ENCODE results near the gene CDH23.

Gene CDH23

DNA sequence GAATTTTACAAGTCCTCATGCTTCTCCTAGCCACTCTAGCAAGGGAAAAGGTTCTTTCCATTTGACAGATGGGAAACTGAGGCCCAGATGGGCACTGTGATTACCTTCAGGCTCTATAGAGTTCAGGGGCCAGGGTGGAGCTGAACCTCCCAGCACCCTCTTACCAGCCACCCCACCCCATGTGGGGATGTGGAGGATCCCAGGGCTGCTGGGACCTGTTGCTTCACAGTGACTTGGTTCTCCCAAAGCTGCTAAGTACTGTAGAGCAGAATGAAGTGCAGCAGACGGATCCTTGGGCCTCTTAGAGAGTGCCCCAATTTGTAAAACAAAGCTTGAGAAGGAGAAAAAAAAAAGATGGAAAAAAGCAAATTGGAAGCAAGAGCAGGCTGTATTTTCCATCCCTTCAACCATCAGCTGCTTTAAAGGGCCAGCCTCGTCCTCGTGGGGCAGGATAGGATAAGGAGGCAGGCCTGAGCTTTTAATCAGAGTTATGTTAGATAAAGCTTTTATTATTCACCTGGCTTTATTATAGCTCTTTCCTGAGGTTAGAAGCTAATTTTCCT lies 147.0 kb downstream of the CDH23 start:
- no peak for DNase-seq

DNA sequence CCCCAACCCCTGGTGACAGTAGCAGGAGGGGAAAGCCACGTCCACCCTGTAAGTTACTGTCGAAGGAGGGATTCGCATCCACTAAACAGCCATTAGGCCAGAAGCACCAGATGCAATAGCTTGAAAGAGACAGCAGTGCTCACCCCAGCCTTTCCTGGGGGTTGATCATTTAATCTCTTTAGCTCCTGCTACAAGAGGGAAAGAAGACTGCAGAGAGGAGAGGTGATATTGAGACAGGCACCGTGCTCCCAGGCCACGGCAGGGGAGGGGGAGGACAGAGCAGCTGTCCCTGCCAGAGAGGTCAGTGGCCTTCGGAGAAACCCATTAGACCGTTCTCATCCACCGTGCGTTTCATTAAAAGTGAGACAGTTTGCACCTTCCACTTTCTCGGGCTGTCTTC lies 148.3 kb downstream of the CDH23 start:
- no peak for DNase-seq

DNA sequence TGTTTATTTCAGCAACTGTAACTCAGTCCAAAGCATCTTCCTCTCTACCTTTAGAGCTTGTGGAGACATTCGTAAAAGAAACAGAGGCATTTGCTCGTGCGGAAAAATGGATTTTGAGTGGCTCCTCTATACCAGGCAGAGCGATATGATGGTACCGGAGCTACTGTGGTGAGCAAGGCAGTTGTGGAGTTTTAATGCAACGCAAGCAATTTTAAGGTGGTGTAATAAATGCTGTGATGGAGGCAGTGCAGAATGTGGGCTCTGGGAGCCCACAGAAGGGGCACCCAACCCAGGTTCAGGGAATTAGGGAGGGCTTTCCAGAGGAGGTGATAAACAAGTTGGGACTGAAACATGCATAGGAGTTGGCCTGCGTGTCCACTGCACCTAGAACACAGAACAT lies 149.5 kb downstream of the CDH23 start:
- no peak for DNase-seq

DNA sequence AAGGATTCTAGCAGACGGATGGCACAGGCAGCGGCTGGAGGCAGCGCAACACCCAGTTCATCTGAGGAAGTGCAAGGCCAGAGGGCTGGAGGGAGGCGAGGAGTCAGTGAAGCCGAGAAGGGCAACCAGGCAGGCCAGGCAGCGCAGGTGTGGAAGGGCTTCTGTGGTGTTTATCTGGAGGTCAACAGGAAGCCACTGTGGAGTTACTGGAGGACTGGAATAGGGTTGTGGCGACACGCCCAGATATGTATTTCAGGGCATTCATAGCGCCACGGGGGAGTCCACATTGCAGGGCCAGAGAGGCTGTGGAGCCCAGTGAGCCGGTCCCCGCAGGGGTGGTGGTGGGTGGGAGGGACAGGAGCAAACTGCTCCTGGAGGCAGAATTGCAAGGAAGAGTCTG lies 150.6 kb downstream of the CDH23 start:
- no peak for DNase-seq

DNA sequence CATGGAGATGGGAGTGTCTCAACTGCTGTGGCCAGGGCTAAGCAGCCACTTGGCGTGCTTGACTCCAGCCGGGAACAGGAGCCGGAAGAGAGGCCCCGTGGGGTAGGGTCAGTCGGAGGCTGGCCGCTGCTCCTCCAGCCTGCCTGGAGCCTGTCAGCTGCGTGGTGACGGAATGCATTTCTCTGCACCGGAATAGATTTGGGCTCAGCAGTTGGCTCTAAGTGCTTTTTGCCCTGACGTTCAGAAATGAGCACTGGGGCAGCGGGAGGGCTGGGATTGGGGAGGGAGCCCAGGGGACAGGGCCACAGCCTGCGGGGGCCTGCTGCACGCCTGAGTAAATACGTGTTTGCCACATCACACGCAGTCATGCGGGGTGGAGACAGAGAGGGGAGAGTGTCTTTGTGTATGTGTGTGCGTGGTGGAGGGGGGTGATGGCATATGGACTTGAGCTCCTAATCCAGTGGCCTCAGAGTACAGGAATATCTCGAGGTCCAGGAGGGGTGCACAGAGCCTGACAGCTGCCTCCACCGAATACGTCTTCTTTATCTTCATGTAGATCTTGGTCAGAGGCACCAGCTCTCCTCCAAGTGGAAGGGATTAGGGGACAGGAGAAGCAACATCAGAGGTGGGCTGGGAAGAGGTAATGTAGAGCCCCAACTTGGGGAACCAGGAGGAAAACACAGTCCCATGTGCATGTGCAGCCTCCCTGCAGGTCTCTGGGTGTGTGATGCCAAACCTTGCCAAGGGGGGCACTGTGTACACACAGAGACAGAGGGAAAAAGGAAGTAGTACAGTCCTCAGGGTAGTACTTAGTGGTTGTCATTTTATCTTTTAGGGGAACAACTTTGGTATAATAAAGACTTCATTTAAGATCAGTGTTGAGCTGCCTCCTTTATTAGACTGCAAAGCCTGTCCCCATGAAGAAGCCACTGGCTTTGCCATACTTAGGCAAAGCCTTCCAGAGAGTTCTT lies 151.4 kb downstream of the CDH23 start:
- no peak for DNase-seq

DNA sequence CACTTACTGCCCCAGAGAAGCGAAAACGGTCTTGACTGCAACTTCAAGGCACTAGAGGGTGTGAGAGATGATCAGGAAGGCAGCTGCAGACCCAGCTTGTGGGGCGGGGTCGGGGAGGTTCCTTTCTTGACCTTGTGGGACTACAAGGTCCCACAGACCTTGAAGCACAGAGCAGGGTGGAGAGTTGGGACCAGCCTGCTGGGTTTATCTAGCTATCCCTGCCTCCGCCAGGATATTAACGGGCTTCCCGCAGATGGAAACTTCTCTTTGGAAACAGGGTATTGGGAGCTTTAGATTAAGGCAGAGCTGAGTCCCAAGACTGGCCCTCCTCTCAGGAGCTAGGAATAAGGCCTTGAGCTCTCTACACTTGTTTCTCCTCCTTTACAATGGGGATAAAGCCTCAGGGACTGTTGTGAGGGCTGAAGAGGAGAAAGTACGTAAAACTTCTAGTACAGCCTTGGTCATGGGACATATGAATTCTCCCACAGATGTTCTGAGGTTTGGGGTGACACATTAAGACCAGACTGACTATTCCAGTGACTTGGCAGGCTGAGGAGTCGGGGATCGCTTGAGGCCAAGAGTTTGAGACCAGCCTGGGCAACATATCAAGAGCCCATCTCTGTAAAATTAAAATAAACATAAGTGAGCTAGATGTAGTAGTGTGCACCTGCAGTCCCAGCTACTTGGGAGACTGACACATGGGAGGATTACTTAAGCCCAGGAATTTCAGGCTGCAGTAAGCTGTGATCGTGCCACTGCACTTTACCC lies 153.2 kb downstream of the CDH23 start:
- no peak for DNase-seq

DNA sequence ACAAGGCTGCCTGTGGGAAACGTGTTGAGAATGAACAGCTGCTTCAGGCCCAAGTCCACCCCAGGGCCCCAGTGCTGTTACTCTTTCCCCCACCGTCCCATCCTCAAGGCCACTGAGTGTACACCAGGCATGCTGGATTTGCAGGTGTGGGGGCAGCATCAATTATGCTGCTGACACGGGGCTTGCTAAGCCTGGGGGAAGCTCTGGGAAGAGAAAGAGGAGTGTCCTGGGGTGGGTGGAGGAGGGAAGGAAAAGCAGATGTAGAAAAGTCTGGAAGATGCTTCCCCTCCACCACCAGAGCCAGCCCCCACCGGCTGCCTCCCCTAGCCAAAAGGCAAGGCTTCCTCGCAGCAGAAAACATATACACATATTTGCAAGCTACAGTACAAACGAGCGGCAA lies 153.9 kb downstream of the CDH23 start:
- no peak for DNase-seq

DNA sequence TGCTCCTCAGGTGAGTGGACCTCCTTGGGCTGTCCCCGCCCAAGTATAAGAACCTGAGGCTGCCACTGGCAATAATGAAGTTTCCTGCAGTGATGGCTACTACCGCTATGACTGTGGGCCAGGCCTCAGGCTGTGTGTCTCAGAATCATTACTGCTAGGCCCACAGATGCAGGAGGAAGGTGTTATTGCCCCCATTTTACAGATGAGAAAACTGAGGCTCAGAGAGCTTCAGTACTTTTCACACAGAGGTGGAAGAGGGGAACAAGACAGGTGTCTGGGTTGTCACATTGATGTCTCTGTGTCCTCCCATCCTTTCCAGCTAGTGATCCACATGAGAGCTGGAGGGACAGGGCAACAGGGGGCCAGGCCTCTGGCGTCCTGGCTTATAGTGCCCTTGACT lies 155.2 kb downstream of the CDH23 start:
- no peak for DNase-seq

DNA sequence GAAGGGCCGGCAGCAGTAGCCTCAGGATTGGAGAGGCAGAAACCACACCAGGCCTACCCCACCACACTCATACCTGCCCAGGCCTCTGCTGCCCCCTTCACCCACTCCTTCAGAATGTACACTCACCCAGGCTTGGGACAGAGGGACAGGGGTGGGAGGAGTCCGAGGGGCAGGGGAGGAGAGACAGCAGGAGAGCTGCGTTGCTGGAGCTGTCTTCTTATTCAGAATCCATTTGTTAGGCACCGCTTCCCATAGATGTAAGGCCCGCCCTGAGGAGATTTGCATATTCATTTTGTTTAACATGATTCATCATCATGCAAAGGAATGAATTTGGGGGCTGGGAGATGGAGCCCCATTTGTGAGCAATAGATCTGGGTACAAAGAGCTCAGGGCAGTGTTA lies 156.7 kb downstream of the CDH23 start:
- no peak for DNase-seq

DNA sequence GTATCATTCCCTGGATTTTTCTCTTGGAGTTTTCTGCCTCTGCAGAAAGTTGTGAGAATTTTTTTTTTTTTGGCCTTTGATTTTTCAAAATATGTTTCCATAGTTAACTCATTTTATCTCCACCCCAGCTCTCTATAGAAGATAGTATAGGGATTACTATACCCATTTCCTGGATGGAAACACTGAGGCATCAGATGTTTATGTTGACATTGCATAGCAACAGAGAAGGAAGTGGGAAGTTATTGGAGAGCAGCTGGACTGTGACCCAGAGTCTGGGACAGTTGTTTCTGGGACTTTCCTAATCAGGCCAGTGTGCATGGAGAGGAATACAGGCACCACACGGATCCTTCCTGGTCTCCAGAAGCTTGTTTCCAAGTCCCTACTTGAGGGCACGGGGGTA lies 158.0 kb downstream of the CDH23 start:
- DNase-seq = no peak

DNA sequence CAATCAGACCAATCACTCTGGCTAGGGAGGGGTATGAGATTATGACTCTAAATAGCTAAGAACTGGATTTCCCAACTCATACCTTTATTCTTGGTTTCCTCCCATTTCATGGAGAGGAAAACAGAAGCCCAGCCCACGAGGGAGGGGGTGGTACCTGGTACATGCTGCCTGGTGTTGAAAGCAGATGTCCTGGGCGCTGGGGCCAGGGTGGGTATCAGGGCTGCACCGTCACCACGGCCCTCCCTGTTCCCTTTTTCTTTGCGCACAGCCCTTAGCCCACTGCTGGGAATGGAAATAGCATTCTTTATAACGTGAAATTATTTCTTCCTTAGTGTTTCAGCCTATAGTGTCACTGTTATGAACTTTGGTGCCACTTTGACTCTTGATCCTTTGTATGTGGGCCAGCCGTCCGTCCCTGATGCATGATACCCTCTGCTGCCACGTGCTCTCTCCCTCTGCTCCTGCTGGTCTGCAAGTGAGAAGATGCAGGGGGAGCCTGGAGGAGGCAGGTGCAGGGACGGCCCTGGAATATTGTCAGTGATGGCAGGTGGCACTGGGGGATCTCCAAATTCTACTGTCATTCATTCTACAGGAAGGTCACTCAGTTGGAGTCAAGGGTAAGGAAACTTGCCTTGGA lies 158.5 kb downstream of the CDH23 start:
- DNase-seq = no peak

DNA sequence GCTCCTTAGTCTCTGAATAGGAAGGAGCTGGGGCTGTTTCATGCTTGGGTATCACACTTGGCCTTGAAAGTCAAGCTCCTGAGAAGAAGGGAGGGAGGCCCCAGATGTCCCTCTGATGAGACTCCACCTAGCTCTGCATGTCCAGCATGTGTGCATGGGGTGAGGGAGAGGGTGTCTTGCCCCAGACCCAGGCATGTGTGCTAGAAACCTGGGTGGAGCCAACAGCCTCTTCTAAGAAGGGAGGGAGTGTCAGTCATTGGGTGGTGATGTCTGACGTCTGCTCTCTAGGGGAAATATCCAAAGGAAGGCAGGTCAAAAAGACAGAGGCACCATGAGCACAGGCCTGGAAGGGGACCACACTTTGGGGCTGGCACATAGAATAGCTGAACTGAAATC lies 159.0 kb downstream of the CDH23 start:
- DNase-seq = no peak

DNA sequence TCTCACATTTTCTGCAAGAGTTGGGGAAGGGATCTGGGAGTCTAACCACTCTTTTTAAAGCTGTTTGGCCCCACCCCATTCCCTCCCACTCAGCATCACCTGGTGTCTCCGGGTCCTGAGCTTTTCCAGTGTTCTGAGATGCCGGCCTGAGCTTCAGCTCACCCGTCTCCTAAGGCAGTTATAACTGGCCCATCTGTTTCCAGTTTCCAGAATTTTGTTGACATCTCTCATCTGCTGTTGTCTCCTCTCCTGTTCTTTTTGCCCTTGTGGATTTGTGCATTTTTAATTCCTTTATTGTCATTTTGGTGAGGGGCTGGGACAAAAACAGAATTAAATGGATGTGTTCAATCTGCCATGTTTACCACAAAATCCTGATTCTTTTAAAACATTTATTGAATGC lies 162.3 kb downstream of the CDH23 start:
- DNase-seq = no peak

DNA sequence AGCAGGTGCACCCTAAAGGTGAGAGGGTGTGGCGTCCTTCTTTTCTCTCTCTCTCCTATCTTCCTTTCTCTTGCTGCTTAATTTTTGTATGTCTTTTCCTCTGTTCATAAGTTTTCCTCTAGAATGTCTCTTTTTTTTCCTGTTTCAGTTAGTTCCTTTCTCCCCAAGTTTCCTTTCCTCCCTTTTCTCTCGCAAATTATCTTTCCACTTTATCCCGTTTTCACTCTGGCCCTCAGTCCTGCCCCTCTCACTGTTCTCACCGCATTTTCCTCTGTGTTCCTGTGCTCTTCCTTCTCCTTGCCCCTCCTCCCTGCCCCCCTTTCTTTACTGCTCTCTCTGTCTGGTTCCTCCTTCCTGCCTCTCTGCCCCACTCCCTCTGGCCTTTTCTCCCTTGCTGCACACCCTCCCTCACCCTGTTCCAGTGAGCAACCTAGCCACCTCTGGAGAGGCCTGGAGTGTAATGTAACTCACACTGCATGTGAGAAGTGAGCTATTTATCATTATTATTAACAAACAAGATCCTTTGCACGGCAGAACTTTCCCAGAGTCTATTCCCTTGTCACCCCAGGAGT lies 164.4 kb downstream of the CDH23 start:
- DNase-seq = no peak

DNA sequence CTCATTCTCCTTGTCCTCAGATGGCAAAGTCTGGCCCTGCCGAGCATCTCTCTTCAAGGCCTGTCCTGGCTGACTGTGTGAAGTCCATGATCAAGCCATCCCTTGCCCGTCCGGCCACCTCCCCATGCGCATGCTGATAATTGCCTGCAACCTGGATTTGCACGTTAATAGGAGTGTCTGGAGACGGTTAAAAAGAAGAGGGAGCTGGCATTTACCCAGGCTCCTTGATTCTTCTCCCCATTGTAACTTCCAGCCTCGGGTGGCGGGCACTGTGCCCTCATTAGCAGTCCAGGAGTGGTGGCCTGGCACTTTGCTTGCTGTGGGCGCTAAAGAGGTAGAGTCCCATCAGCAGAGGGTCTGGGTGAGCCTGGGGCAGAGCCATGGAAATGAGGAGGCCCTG lies 165.5 kb downstream of the CDH23 start:
- no peak for DNase-seq

DNA sequence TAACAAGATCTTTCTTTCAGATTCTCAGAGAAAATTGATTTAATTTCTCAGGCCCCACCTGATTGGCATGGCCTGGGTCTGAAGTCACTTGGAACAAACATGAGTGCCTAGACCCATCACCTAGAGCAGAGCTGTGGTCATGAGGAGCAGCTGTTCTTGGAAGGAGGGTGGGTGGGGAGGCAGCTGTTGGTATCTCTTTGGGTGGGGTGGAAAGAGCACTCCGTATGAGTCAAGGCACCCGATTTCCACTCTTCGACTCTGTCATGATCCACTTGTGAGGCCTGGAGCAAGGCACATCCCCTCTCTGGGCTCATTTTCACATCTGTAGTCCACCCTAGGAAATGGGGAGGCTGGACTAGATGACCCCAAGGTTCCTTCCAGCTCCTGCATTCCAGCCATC lies 166.2 kb downstream of the CDH23 start:
- DNase-seq = no peak

DNA sequence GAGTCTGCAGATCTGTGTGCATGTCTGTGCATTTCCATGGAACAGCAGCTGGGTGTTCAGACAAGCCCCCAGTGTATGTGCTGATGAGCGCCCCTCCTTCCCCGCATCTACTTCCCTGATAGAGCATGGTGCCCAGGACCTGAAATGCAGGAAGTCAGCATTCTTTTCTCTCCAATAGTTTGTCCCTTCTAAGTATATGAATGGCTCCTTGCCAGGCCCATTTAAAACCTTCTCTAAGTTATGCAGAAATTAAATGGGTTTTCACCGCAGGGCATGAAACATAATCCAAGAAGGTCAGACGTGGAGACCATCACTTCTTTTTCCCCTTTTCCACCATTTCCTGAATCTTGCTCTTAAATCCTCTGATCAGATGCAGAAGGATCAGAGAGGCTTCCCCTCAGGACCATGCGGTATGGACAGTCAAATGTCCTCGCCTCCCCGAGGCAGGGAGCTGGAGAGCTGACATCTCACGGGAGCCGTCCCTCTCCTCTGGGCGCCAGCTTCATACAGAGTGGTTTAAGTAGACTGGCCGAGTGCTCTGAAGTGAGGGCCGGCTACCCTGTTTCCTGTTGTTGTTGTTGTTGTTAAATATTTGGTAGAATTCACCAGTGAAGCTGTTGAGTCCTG lies 167.6 kb downstream of the CDH23 start:
- DNase-seq = no peak

DNA sequence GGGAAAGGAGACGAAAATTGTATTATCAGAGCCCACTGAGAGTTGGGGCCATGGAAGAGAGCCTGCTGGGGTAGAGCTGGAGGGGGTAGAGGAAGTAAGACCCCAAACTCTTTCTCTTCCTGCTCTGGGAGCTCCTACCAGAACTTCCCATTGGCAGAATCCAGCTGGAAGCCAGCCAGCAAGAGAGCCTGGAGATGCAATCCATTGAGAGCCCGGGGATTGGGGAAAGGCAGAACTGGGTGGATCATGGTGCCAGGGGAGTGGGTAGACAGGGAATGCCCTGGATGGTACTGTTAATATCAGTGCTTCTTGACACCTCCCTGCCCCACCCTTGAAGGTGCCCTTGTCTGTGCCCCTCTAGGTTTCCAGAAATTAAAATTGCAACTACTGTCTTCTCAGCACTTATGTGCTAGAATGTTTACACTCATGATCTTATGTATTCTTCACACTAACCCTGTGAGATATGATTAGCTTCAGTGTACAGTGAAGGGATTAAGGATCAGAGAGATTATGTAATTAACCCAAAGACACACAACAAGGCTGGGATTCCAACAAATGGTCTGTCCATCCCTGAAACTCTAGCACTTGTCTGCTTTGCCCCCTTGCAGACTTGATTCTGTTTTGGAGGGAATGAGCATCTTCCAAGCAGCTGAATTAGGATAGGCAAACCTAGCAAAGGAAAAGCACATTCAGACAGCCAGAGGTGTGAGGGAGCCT lies 168.7 kb downstream of the CDH23 start:
- DNase-seq = no peak

DNA sequence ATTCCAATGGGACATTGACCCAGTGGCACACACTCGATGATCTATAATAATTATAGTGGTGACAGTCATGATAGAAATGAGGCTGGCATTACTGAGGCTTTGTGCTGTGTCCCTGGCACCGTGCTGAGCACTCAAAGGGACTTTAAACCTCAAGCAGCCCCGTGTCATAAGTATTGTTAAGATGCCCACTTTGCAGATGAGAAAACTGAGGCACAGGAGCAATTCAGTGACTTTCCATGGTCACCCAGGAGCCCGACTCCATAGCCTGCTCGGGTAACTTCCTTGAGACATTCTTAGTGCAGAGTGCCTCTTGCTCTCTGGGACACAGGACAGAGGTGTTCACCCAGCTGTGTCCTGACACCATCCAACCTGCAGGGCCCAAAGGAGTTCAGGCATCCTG lies 170.3 kb downstream of the CDH23 start:
- DNase-seq = no peak

DNA sequence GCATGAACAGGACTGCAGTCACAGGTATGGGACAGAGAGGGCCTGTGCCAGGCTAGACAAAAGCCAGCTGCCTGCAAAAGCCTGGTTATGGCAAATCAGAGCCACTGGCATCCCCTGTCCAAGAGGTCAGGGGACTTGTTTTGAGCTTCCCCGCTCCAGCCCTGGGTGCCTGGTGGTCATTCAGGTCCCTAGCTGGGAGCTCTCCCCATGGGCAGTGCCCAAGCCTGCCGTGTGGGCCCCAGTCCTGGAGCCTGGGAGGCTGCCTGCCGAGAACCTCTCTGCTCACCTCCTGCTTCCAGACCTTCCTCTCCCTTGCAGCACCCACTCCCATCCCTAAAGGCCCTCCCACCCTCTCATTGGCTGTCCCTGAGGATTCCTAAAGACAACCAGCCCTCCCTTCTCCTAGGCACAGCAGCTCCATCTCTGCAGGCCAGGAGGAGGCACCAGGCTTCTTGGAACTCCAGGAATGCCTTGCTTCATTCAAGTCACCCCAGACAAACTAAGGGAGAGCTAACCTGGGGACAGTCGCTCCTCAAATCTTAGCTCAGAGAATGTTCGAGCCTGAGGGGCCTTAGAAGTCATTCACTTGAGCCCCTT lies 172.3 kb downstream of the CDH23 start:
- no peak for DNase-seq

Measured in NCI-H1417 treated with DMSO at 0.1 percent for 48 hours (cell line).